NCI-H446 treated with DMSO at 0.1 percent for 48 hours (cell line): ENCODE measurements around the gene EIF2B1.

Experiments
- DNase-seq: peaks from one replicate; lab custom pipeline; 2025; lab: John Stamatoyannopoulos, UW

The EIF2B1 gene

GRCh38 chr12:123633379-123634141 is at the start of gene EIF2B1, which contains the start of gene GTF2H3:
Gene EIF2B1 (minus strand): TSS chr12:123633686. CDS start chr12:123633557, 129 bp downstream.
Gene GTF2H3 (plus strand): TSS chr12:123633829. CDS start chr12:123633860, 31 bp downstream.
- peak; percentile 92 for DNase-seq

- DNase-seq: no peak
Measured at GRCh38 chr12:123681605-123682004, 48.1 kb upstream of the EIF2B1 start.

GRCh38 chr12:123678981-123679380 is 45.5 kb upstream of the EIF2B1 start:
- DNase-seq: no peak

GRCh38 chr12:123676616-123677320 is 43.3 kb upstream of the EIF2B1 start:
- DNase-seq: no peak

GRCh38 chr12:123675436-123675835 is 42.0 kb upstream of the EIF2B1 start:
- no peak for DNase-seq

- no peak for DNase-seq
Measured at GRCh38 chr12:123671876-123672275, 38.4 kb upstream of the EIF2B1 start.

GRCh38 chr12:123670882-123671728 is 37.6 kb upstream of the EIF2B1 start, which contains the start of gene TCTN2:
Gene TCTN2 (plus strand): TSS chr12:123671113. CDS start chr12:123671241, 128 bp downstream.
- DNase-seq: peak; percentile 55

- DNase-seq: no peak
Measured at GRCh38 chr12:123667771-123668170, 34.3 kb upstream of the EIF2B1 start.

GRCh38 chr12:123659996-123660727 is 26.7 kb upstream of the EIF2B1 start:
- no peak for DNase-seq

- DNase-seq: no peak
Measured at GRCh38 chr12:123657211-123657610, 23.7 kb upstream of the EIF2B1 start.

GRCh38 chr12:123656392-123656791 is 22.9 kb upstream of the EIF2B1 start:
- DNase-seq: no peak

- DNase-seq: no peak
Measured at GRCh38 chr12:123655420-123655819, 21.9 kb upstream of the EIF2B1 start.

GRCh38 chr12:123654129-123654701 is 20.7 kb upstream of the EIF2B1 start:
- DNase-seq: no peak

- DNase-seq: no peak
Measured at GRCh38 chr12:123648401-123648800, 14.9 kb upstream of the EIF2B1 start.

GRCh38 chr12:123645878-123646277 is 12.4 kb upstream of the EIF2B1 start:
- peak; percentile 54 for DNase-seq

- DNase-seq: no peak
Measured at GRCh38 chr12:123645380-123645779, 11.9 kb upstream of the EIF2B1 start.

GRCh38 chr12:123643911-123644310 is 10.4 kb upstream of the EIF2B1 start:
- DNase-seq: no peak

GRCh38 chr12:123634142-123634561 is 666 bp upstream of the EIF2B1 start:
- no peak for DNase-seq

- no peak for DNase-seq
Measured at GRCh38 chr12:123621619-123622530, 11.6 kb downstream of the EIF2B1 start.

- no peak for DNase-seq
Measured at GRCh38 chr12:123621101-123621500, 12.4 kb downstream of the EIF2B1 start.
